Pulmonary artery endothelial cell (primary cell): Measurements from ENCODE around the gene HSPB7. TPM values are rescaled to one million over a fixed set of nuclear protein-coding genes. Genes with fewer than 3 reads are reported as not detected.
A peak's percentile ranks its signal among the peaks of the same experiment; 100 is the strongest.
"Not testable (repeated sequence)": the region's sequence is repeated elsewhere in the genome, so short reads cannot be mapped to it uniquely, and the experiment has no call there.

Experiments
- DNase-seq: peaks from one replicate; pipeline ENCODE4 v3.0.0-alpha.2; 2011; ENCODE audit warnings: low read depth, low spot score
- total RNA-seq: library from RNA; depleted of rRNA; stranded (reverse); fragments of >200 nt; gene quantifications from 2 replicates; pipeline ENCODE4 v1.2.3, GENCODE V29; 2014

HSPB7 gene
- total RNA-seq, 1 donor from 2014 or later = not detected

- DNase-seq = no peak
These were observed 34.6 kb downstream of the HSPB7 start for GRCh38 chr1:15983275-15983674.

GRCh38 chr1:15981679-15982078, 36.2 kb downstream of the HSPB7 start:
- DNase-seq = no peak

DNA sequence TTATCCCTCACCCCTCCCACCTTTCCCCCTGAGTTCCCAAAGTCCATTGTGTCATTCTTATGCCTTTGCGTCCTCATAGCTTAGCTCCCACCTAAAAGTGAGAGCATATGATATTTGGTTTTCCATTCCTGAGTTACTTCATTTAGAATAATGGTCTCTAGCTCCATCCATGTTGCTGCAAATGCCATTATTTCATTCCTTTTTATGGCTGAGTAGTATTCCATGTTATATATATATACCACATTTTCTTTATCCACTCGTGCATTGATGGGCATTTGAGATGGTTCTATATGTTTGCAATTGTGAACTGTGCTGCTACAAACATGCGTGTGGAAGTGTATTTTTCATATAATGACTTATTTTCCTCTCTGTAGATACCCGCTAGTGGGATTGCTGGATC, 39.9 kb downstream of the HSPB7 start:
- not testable (repeated sequence) for DNase-seq

- peak; percentile 73 for DNase-seq
These were observed 41.8 kb downstream of the HSPB7 start, which contains the start of gene ZBTB17 for GRCh38 chr1:15975805-15976680. TSS of gene ZBTB17 (minus strand) at chr1:15976101. CDS start at chr1:15948495, 27,606 bp downstream.

GRCh38 chr1:15975358-15975804, 42.5 kb downstream of the HSPB7 start:
- DNase-seq = no peak

- no peak for DNase-seq
These were observed 43.0 kb downstream of the HSPB7 start for GRCh38 chr1:15974855-15975254.

- no peak for DNase-seq
These were observed 44.1 kb downstream of the HSPB7 start for GRCh38 chr1:15973772-15974171.

DNA sequence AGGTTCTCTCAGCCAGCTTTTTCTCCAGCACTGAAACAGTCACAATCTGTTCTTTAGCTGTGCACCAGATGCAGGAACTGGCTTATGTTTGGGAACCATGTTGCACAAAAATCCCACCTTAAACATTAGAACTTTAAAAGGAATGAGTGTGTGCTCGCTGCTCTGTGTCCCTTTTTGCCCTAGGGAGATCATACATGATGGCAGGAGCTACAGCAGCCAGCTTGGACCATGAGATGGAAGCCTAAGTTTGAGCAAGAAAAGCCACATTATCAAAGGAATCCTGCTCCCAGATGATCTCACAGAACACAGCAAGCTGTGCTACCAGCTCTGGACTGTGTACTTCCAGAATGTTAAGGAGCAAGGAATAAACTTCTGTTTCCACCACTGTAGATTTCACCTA, 45.4 kb downstream of the HSPB7 start:
- no peak for DNase-seq

DNA sequence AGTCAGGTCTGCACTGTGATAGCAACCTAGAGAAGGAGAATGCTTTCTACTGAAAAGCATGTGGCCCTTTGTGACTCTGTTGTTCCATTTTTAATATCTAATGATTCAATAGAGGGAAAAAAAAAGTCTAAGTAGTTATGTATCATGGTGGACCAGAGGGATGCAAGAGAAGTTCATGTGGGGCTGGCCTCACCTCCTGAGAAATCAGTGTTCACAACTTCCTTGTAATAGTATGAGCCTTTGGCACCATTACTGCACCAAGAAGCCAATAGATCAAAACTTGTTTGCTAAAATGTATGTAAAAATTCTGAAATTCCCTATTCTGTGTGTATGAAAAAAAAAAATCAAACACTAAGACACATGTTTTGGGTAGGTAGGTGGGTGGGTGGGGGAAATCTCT, 46.9 kb downstream of the HSPB7 start:
- no peak for DNase-seq

DNA sequence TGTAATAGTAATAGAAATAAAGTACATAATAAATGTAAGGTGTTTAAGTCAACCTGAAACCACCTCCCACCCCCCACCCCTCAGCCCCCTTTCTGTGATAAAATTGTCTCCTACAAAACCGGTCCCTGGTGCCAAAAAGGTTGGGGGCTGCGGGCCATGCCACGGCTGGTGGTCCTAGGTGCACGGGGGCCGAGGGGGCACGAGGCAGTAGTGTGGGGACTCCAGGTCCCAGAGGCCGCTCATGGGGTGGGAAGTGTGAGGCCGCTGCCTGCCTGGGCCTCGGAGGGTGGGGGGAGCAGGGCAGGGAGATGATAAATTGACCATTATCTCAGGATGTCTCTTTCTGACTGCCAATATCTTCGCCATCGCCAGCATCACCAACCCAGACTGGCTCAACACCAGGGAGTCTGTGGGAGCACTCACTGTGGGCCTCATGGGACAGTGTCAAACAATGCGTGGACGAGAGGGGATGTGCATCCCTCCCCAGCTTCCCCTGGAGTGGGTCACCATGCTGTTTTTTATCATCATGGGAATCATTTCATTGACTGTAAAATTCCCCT, 48.4 kb downstream of the HSPB7 start:
- DNase-seq = no peak

GRCh38 chr1:15968172-15968571, 49.7 kb downstream of the HSPB7 start:
- DNase-seq = no peak

GRCh38 chr1:15966956-15967344, 50.9 kb downstream of the HSPB7 start:
- no peak for DNase-seq

- DNase-seq = no peak
These were observed 51.5 kb downstream of the HSPB7 start for GRCh38 chr1:15966081-15966955.

- no peak for DNase-seq
These were observed 52.5 kb downstream of the HSPB7 start for GRCh38 chr1:15965228-15965767.

Other genes starting within 250 kb of the HSPB7 start
- gene UQCRHL, start 210.4 kb downstream of the HSPB7 start, total RNA-seq = 2.4 and 4.7 TPM in 2 replicates
- 18.9 and 31.7 TPM in 2 replicates for gene SPEN, start 170.3 kb downstream of the HSPB7 start, total RNA-seq
- 52.4 and 63.3 TPM in 2 replicates for gene ZBTB17, start 41.9 kb downstream of the HSPB7 start, total RNA-seq
- gene SRARP, start 13.8 kb downstream of the HSPB7 start, total RNA-seq = not detected in 2 replicates
- gene CLCNKA, start 4.0 kb upstream of the HSPB7 start, total RNA-seq = not detected in 2 replicates
- 0.07 TPM in 1 of 2 replicates, not detected in the other for gene CLCNKB, start 25.7 kb upstream of the HSPB7 start, total RNA-seq
- 0.14 and 0.20 TPM in 2 replicates for gene FAM131C, start 55.6 kb upstream of the HSPB7 start, total RNA-seq
- 103 and 130 TPM in 2 replicates for gene EPHA2, start 138.0 kb upstream of the HSPB7 start, total RNA-seq
- gene ARHGEF19, start 194.6 kb upstream of the HSPB7 start, total RNA-seq = 4.0 TPM in 2 replicates
- 10.3 and 11.9 TPM in 2 replicates for gene CPLANE2, start 219.1 kb upstream of the HSPB7 start, total RNA-seq